ENCODE measurements around the gene DCXR.

The DCXR gene

GRCh38 chr17:82022310-82022980, 15.1 kb downstream of the DCXR start, which contains the start of gene CENPX:
Gene CENPX, minus strand, starts transcription at chr17:82022878. Its CDS starts 17 bp downstream, at chr17:82022861.
- no peak for DNase-seq (ENCODE audit: low read depth)

DNA sequence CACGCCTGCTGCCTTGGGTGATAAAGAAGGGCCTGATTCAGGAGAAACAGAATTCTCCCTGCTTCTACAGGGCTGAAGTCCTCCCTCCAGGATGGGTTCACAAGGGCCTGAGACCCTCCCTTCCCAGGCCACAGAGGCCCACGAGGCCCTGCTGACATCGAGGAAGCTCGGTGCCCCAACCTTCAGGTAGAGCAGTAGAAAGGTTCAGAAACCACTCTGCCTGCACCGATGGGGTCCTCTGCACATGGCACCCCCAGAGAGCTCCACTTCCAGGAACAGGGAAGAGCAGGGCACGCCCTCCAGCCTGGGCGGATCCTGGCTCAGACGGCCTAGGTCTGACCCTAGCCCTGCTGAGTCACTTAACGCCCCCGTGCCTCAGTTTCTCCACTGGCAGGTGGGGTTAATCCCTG, 15.6 kb downstream of the DCXR start:
- DNase-seq (ENCODE audit: low read depth) = no peak

GRCh38 chr17:82021107-82021899, 16.2 kb downstream of the DCXR start:
- DNase-seq (ENCODE audit: low read depth) = peak; percentile 28

GRCh38 chr17:82020572-82021106, 16.9 kb downstream of the DCXR start:
- no peak for DNase-seq (ENCODE audit: low read depth)

- peak; percentile 41 for DNase-seq (ENCODE audit: low read depth)
Observed at GRCh38 chr17:82019690-82020571, 17.6 kb downstream of the DCXR start.

- no peak for DNase-seq (ENCODE audit: low read depth)
Observed at GRCh38 chr17:82018989-82019689, 18.4 kb downstream of the DCXR start.

- DNase-seq (ENCODE audit: low read depth) = no peak
Observed at GRCh38 chr17:82018152-82018988, 19.1 kb downstream of the DCXR start.

DNA sequence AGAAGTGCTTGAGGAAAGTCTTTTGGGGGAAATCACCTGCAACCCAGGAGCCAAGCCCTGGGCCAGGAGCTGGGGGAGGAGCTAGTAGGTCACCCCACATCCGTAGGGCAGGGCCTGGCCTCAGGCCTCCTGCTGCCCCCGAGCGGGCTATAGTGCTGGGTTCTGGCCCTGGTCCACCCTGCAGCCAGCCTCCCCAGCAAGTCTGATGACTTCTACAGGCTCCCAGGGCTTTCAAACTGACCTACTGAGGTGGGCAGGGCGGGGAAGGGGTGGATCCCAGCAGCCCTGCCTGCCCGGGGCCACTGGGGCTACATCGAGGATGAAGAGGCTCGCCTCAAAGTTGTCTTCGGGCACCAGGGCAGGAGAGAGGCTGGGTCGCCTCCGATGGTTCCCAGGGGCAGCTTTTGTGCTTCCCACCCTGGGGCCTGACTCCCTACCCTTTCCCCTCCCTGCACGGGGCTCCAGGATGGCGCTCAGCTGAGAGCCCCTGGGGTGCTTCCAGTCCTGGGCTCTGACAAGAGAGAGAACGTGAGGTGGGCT, 19.8 kb downstream of the DCXR start:
- DNase-seq (ENCODE audit: low read depth) = no peak

- no peak for DNase-seq (ENCODE audit: low read depth)
Observed at GRCh38 chr17:82016875-82017459, 20.5 kb downstream of the DCXR start.

- DNase-seq (ENCODE audit: low read depth) = no peak
Observed at GRCh38 chr17:82016061-82016874, 21.2 kb downstream of the DCXR start.

DNA sequence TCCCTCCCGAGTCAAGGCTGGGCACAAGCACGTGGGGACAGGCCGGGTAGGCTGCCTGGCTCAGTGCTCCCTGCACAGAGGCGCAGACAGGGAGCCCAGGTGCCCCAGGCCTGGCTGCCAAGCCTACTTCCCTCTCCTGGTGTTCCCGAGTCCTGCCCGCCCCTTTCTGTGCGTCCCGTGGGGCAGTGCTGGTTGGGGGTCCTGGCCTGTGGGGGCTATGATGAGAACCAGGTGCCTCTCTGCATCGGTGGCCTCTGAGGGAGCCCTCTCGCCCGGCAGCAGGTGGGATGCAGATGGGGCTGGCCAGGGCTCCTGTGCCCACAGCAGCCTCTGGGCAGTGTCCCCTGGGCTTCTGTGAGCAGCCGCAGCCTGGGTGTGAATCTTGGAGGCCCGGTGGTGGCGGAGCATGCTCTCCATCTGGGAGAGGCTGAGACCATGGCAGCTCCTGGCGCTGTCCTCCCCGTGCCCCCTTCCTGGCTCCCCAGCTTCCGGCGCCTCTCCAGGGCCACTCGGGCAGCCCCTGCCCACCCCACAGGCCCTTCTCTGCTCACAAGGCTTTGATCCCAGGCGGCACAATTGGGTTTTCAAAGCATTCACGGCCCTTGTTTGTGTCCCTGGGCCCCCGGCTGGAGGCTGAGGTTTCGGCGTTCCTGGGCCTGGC, 22.1 kb downstream of the DCXR start:
- DNase-seq (ENCODE audit: low read depth) = no peak

GRCh38 chr17:82014971-82015310, 22.6 kb downstream of the DCXR start:
- no peak for DNase-seq (ENCODE audit: low read depth)

GRCh38 chr17:82014432-82014831, 23.1 kb downstream of the DCXR start:
- DNase-seq (ENCODE audit: low read depth) = no peak

GRCh38 chr17:82013772-82014321, 23.6 kb downstream of the DCXR start:
- DNase-seq (ENCODE audit: low read depth) = no peak

- DNase-seq (ENCODE audit: low read depth) = no peak
Observed at GRCh38 chr17:82013341-82013740, 24.2 kb downstream of the DCXR start.

DNA sequence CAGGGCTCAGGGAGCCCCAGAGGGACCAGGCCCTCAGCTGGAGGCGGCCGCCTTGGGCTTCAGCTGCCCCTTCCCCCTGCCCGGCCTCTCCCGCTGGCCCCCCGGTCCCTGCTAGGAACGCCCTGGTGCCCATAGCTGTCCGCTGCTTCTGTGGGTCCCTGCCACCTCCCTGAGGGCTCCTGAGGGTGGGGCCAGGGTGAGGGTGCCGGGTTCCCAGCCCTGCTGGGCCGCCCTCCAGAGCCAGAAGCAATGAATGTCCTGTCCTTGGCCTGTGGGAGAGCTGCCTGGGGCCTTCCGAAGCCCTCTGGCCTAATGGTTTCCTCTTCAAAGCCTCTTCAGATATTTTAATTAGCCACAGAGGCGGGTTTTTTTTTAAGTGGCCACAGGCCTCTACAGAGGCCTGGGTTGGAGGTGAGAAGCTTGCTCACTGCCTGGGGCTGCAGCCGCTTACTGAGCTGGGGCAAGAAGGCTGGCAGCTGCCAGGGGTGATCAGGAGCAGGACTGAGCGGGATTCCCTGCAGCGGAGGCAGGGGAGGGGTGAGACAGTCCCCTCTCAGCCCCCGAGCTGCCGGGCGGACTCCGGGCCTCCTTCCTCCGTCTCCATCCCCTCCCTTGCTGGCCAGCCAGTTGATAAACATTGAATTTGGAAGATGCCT, 24.7 kb downstream of the DCXR start:
- DNase-seq (ENCODE audit: low read depth) = no peak

DNA sequence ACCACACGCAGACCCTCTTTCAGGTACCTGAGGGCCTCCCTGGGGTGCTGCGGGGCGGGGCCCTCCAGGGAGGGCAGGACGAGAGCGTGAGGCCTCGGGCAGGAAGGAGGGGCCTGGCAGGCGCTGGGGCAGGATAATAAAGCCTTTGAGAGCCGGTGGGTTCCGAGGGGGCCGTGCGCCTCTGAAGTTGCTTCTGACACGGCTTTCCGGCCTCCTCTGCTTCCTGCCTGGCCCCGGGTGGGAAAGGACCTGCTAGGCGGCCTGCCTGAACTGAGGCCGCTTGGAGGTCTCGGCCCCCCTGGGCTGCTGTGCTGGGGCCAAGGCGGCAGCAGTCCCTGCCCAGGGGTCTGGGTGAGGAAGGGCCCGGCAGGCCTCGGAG, 25.2 kb downstream of the DCXR start:
- no peak for DNase-seq (ENCODE audit: low read depth)

Data from activated T-helper 1 cell treated with Interleukin-2 at 50 U/mL for 16 hours (primary cell).